ENCODE measurements around the gene ABCE1.

ABCE1 gene

GRCh38 chr4:145177511-145177905, 79.4 kb downstream of the ABCE1 start:
- peak; percentile 48 for DNase-seq (ENCODE audit: low read depth)

- DNase-seq (ENCODE audit: low read depth) = peak; percentile 27
Observed at GRCh38 chr4:145177906-145178538, 79.9 kb downstream of the ABCE1 start.

GRCh38 chr4:145178740-145179280, 80.7 kb downstream of the ABCE1 start:
- no peak for DNase-seq (ENCODE audit: low read depth)
